ENCODE results near the gene TRAPPC2L.

- TF ChIP-seq CTCF (conservative IDR thresholded peaks at IDR 0.05), result no peak
- TF ChIP-seq ZFX (IDR thresholded peaks at IDR 0.05), result no peak
Measured at GRCh38 chr16:88894681-88895300, 37.9 kb downstream of the TRAPPC2L start.

Measured in C4-2B (cell line).